ENCODE measurements around the gene PPIE.

PPIE gene

GRCh38 chr1:39754026-39754570, 15.4 kb downstream of the PPIE start:
- DNase-seq (ENCODE audit: low spot score in 2 of 2) (no peak), ATAC-seq (replicated peaks; ENCODE audit: extremely low read depth, poor library complexity, severe bottlenecking) (no peak)
- Mint-ChIP-seq H3K4me1 (peaks cover 10% of the 10 kb centered on the region), H3K4me3 (no peak overlapping the region), H3K27ac (ENCODE audit: low read depth) (no peak overlapping the region), H3K9me3 (no peaks in the 10 kb centered on the region), H3K36me3 (ENCODE audit: insufficient read depth) (peaks cover 53% of the 10 kb centered on the region), H3K27me3 (no peaks in the 10 kb centered on the region)

- H3K27ac Mint-ChIP-seq (ENCODE audit: low read depth) = no peak overlapping the region
- DNase-seq (ENCODE audit: low spot score in 2 of 2) (no peak), ATAC-seq (replicated peaks; ENCODE audit: extremely low read depth, poor library complexity, severe bottlenecking) (no peak)
- peaks cover 47% of the 10 kb centered on the region for H3K36me3 Mint-ChIP-seq (ENCODE audit: insufficient read depth)
- H3K4me1 Mint-ChIP-seq = peaks cover 10% of the 10 kb centered on the region
- H3K27me3 Mint-ChIP-seq = no peaks in the 10 kb centered on the region
- no peak overlapping the region for H3K4me3 Mint-ChIP-seq
- H3K9me3 Mint-ChIP-seq = no peaks in the 10 kb centered on the region
These were observed 16.3 kb downstream of the PPIE start for GRCh38 chr1:39754906-39755504.

- Mint-ChIP-seq H3K27ac (ENCODE audit: low read depth) (no peak overlapping the region), H3K27me3 (no peaks in the 10 kb centered on the region), H3K4me3 (no peak overlapping the region), H3K36me3 (ENCODE audit: insufficient read depth) (peaks cover 37% of the 10 kb centered on the region), H3K9me3 (no peaks in the 10 kb centered on the region), H3K4me1 (peaks cover 10% of the 10 kb centered on the region)
- no peak for DNase-seq (ENCODE audit: low spot score in 2 of 2)
- no peak for ATAC-seq (replicated peaks; ENCODE audit: extremely low read depth, poor library complexity, severe bottlenecking)
These were observed 17.4 kb downstream of the PPIE start for GRCh38 chr1:39755965-39756659.

GRCh38 chr1:39757501-39757900, 18.8 kb downstream of the PPIE start:
- no peak overlapping the region for H3K4me3 Mint-ChIP-seq
- no peak overlapping the region for H3K27ac Mint-ChIP-seq (ENCODE audit: low read depth)
- H3K27me3 Mint-ChIP-seq = no peaks in the 10 kb centered on the region
- H3K36me3 Mint-ChIP-seq (ENCODE audit: insufficient read depth) = peaks cover 27% of the 10 kb centered on the region
- DNase-seq (ENCODE audit: low spot score in 2 of 2) = no peak
- no peak for ATAC-seq (replicated peaks; ENCODE audit: extremely low read depth, poor library complexity, severe bottlenecking)
- H3K9me3 Mint-ChIP-seq = no peaks in the 10 kb centered on the region
- H3K4me1 Mint-ChIP-seq = peaks cover 4% of the 10 kb centered on the region

- Mint-ChIP-seq H3K4me1 (peaks cover 4% of the 10 kb centered on the region), H3K9me3 (no peaks in the 10 kb centered on the region), H3K27me3 (no peaks in the 10 kb centered on the region), H3K36me3 (ENCODE audit: insufficient read depth) (peaks cover 22% of the 10 kb centered on the region), H3K27ac (ENCODE audit: low read depth) (no peak overlapping the region), H3K4me3 (no peak overlapping the region)
- DNase-seq (ENCODE audit: low spot score in 2 of 2) (no peak), ATAC-seq (replicated peaks; ENCODE audit: extremely low read depth, poor library complexity, severe bottlenecking) (no peak)
These were observed 20.1 kb downstream of the PPIE start for GRCh38 chr1:39758556-39759435.

GRCh38 chr1:39759436-39759726, 20.7 kb downstream of the PPIE start:
- no peaks in the 10 kb centered on the region for H3K9me3 Mint-ChIP-seq
- no peak for DNase-seq (ENCODE audit: low spot score in 2 of 2)
- no peak overlapping the region for H3K4me3 Mint-ChIP-seq
- H3K27me3 Mint-ChIP-seq = no peaks in the 10 kb centered on the region
- H3K36me3 Mint-ChIP-seq (ENCODE audit: insufficient read depth) = peaks cover 24% of the 10 kb centered on the region
- H3K27ac Mint-ChIP-seq (ENCODE audit: low read depth) = no peak overlapping the region
- peaks cover 4% of the 10 kb centered on the region for H3K4me1 Mint-ChIP-seq
- ATAC-seq (replicated peaks; ENCODE audit: extremely low read depth, poor library complexity, severe bottlenecking) = no peak

GRCh38 chr1:39760074-39761008, 21.7 kb downstream of the PPIE start:
- Mint-ChIP-seq H3K9me3 (no peaks in the 10 kb centered on the region), H3K4me3 (no peak overlapping the region), H3K36me3 (ENCODE audit: insufficient read depth) (peaks cover 24% of the 10 kb centered on the region), H3K27me3 (no peaks in the 10 kb centered on the region), H3K4me1 (peaks cover 4% of the 10 kb centered on the region), H3K27ac (ENCODE audit: low read depth) (no peak overlapping the region)
- DNase-seq (ENCODE audit: low spot score in 2 of 2) (no peak), ATAC-seq (replicated peaks; ENCODE audit: extremely low read depth, poor library complexity, severe bottlenecking) (no peak)

GRCh38 chr1:39761016-39761415, 22.3 kb downstream of the PPIE start:
- Mint-ChIP-seq H3K9me3 (no peaks in the 10 kb centered on the region), H3K4me3 (no peak overlapping the region), H3K27me3 (no peaks in the 10 kb centered on the region), H3K27ac (ENCODE audit: low read depth) (no peak overlapping the region), H3K36me3 (ENCODE audit: insufficient read depth) (peaks cover 24% of the 10 kb centered on the region), H3K4me1 (peaks cover 4% of the 10 kb centered on the region)
- no peak for ATAC-seq (replicated peaks; ENCODE audit: extremely low read depth, poor library complexity, severe bottlenecking)
- DNase-seq (ENCODE audit: low spot score in 2 of 2) = no peak

- no peak overlapping the region for H3K4me3 Mint-ChIP-seq
- peaks cover 21% of the 10 kb centered on the region for H3K36me3 Mint-ChIP-seq (ENCODE audit: insufficient read depth)
- H3K9me3 Mint-ChIP-seq = no peaks in the 10 kb centered on the region
- ATAC-seq (replicated peaks; ENCODE audit: extremely low read depth, poor library complexity, severe bottlenecking) (no peak), DNase-seq (ENCODE audit: low spot score in 2 of 2) (no peak)
- no peaks in the 10 kb centered on the region for H3K27me3 Mint-ChIP-seq
- H3K27ac Mint-ChIP-seq (ENCODE audit: low read depth) = no peak overlapping the region
- no peaks in the 10 kb centered on the region for H3K4me1 Mint-ChIP-seq
These were observed 23.0 kb downstream of the PPIE start for GRCh38 chr1:39761557-39762260.

- Mint-ChIP-seq H3K27me3 (no peaks in the 10 kb centered on the region), H3K36me3 (ENCODE audit: insufficient read depth) (peaks cover 16% of the 10 kb centered on the region), H3K4me3 (no peak overlapping the region), H3K4me1 (no peaks in the 10 kb centered on the region), H3K9me3 (no peaks in the 10 kb centered on the region), H3K27ac (ENCODE audit: low read depth) (no peak overlapping the region)
- no peak for ATAC-seq (replicated peaks; ENCODE audit: extremely low read depth, poor library complexity, severe bottlenecking)
- DNase-seq (ENCODE audit: low spot score in 2 of 2) = no peak
These were observed 24.2 kb downstream of the PPIE start for GRCh38 chr1:39762550-39763540.

Measured in central memory CD8-positive, alpha-beta T cell (primary cell).